Left renal cortex interstitium (tissue), 4 donors: Measurements from ENCODE around the gene TESK1. TPM values are rescaled to one million over a fixed set of nuclear protein-coding genes. Genes with fewer than 3 reads are reported as not detected.
A peak's percentile ranks its signal among the peaks of the same experiment; 100 is the strongest.
"Not testable (repeated sequence)": the region's sequence is repeated elsewhere in the genome, so short reads cannot be mapped to it uniquely, and the experiment has no call there.

ENCODE experiments used
- DNase-seq, 4 donors: peaks; one replicate each; pipeline ENCODE4 v3.0.0-alpha.2; 2013; ENCODE audit warnings: low read depth in 4 of 4, low spot score in 2 of 4, missing footprints in 1 of 4
- polyA plus RNA-seq, 4 donors: library from polyadenylated mRNA; unstranded; fragments of 120-200 nt; gene quantifications; one replicate each; pipeline ENCODE4 v1.2.1, GENCODE V29; 2013; ENCODE audit not compliant: insufficient read length in 4 of 4

Gene TESK1
- polyA plus RNA-seq, 4 donors: 29.4 to 51.9 (median 41.7) TPM

DNA sequence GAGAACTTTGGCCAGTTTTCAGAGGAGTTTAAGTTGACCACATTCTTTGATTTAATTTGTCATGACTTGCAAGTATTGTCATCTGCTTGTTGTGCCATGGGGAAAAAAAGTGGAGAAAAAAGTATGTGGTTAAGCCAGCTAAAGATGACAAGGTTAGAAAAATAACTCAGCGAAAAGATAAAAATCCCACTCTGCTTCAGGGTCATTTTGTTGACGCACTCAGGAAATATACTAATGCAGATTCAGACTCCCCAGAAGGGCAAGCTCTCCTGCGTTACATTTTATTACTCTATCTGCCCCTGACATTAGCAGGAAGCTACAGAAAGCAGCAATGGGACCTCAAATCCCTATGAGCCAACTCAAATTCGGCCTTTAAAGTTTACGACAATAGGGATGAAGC, 27.6 kb upstream of the TESK1 start:
- DNase-seq: no peak

GRCh38 chr9:35579130-35579529, 25.9 kb upstream of the TESK1 start:
- DNase-seq: no peak

- DNase-seq: not testable (repeated sequence)
Observed at GRCh38 chr9:35579659-35580227, 25.3 kb upstream of the TESK1 start.

DNA sequence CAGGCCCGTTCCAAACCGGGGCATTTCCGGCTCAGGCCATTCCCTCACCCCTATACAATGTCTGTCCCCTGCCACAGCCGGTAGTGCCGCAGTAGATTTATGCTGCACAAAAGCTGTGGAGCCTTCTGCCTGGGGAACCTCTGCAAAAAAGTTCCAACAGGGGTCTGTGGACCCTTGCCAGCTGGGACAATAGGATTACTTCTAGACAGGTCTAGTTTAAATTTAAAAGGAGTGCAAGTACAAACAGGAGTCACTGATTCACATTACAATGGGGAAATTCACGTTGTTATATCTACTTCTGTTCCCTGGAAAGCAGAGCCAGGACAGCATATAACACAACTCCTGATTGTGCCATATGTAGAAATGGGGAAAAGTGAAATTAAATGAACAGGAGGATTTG, 21.5 kb upstream of the TESK1 start:
- DNase-seq: not testable (repeated sequence)

DNA sequence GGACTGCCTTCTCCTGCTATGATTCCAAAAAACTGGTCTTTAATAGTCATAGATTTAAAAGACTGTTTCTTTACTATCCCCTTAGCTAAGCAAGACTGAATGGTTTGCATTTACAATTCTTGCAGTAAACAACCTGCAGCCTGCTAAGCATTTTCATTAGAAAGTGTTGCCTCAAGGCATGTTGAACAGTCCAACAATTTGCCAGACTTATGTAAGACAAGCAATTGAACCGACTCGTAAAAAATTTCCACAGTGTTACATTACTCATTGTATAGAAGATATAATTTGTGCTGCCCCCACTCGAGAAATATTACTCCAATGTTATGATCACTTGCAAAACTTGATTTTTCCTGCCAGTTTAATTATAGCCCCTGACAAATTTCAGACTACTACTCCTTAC, 20.4 kb upstream of the TESK1 start:
- DNase-seq: not testable (repeated sequence)

GRCh38 chr9:35588506-35588905, 16.6 kb upstream of the TESK1 start:
- DNase-seq: not testable (repeated sequence)

- DNase-seq: no peak
Observed at GRCh38 chr9:35593581-35593980, 11.5 kb upstream of the TESK1 start.

GRCh38 chr9:35594471-35594870, 10.6 kb upstream of the TESK1 start:
- no peak for DNase-seq

DNA sequence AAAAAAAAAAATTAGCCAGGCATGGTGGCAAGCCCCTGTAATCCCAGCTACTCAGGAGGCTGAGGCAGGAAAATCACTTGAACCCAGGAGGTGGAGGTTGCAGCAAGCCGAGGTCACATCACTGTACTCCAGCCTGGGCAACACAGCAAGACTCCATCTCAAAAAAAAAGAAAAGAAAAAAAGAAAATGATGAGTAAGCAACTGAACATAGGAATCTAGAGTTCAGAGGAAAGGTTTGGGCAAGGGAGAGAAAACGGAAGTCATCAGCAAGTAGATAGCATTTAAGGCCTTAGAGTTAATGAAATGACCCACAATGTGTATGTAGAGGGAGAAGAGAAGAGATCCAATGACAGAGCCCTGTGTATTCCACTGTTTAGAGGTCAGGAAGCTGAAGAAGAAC, 8.2 kb upstream of the TESK1 start:
- DNase-seq: not testable (repeated sequence)

DNA sequence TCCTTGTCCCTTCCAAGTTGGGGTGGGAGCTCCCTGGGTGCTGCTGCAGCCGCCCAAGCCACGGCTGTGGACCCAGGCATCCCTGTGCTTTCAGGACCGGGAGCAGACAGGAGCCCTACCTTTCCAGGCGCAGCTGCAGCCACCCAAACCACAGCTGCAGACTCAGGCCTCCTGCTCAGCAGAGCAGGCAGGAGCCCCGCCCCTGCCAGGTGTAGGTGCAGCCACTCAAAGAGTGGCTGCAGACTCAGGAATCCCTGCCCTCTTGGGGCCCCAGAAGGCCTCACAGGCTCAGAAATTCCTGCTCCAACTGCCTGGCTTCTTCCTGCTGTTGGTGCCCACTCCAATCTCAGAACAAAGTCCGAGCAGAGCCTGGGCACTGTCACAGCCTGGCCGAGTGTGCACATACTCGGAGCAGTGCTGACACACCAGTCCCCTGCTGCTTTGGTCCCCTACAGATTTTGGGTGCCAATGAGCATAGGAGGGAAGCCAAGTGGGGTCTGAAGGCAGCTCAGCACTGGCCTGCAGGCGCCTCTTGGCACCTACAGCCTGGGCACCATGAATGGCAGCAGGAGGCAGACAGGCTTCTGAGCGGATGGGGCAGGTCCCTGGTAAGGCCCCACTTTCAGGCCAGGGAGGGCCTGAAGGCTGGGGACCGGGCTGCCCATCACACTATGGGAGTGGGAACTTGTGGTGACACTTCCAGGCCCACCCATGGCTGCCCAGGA, 6.0 kb upstream of the TESK1 start:
- no peak for DNase-seq

DNA sequence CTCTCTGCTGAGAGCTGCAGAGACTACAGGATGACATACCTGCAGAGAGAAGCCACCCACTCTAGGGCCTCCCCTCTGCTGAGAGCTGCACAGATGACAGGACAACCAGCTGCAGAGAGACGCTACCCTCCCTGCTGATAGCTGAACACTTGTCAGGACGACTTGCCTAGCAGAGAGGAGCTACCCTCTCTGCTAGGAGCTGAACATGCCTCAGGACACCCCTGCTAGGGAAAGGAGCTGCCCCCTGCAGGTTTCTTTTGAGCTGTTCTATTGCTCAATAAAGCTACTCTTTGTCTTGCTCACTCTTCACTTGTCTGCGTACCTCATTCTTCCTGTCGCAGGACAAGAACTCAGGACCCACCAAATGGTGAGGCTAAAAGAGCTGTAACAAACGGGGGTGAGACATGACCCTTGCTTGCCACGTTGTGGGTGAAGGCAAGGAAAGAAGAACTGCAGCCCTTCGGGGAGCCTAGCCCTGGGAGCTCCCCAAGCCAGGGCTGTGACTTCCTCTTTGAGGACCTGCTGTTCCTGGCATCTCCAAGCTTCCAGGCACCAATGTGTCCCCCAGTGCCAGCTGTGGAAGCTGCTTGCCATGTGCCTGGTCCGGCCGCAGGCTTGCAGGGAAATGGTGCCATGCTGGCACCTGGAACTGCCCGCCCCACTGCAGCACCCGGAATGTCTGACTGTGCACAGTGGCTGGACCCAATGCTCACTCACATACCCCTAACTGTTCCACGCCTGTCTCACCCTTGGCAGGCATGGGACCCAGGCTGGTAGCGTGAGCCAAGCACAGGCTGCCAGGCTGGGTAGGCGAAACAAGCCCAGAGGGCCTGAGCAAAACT, 5.1 kb upstream of the TESK1 start:
- no peak for DNase-seq

GRCh38 chr9:35603506-35603985, 1.5 kb upstream of the TESK1 start:
- peak in 1 of 4 donors; percentile 31 for DNase-seq

GRCh38 chr9:35603986-35604577, 980 bp upstream of the TESK1 start:
- DNase-seq: peak; percentile 94 to 100 (median 98)

GRCh38 chr9:35605351-35606137, 482 bp downstream of the TESK1 start:
- DNase-seq: no peak

DNA sequence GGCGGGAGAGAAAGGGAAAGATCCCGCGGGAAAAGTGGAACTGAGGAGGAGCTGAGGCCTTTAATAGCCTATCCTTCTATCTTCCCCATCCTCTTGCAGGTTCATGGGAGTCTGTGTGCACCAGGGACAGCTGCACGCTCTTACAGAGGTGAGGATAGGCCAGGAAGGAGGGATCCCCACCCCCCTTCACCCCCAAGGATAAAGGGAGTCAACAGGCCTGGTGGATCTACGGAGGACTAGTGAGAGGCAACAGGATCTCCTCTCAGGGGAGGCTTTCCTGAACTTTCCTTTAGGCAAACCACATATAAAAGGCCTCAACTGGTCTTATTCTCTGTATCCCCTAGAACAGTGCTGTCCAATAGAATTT, 1.1 kb downstream of the TESK1 start:
- DNase-seq: no peak

DNA sequence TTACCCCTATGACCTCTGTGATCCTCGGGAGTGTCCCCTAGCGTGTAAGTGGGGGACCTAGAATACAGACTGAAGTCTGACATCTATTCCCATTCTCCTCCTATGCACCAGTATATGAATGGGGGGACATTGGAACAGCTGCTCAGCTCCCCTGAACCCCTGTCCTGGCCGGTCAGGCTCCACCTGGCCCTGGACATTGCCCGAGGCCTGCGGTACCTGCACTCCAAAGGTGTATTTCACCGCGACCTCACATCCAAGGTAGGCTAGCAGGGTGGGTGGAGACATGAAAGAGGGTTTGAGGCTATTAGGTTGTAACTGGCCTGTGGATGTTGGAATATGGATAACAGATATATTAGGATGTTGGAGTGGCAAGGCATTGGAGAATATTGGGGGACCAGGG, 1.7 kb downstream of the TESK1 start:
- DNase-seq: no peak

GRCh38 chr9:35608221-35608620, 3.2 kb downstream of the TESK1 start:
- no peak for DNase-seq

DNA sequence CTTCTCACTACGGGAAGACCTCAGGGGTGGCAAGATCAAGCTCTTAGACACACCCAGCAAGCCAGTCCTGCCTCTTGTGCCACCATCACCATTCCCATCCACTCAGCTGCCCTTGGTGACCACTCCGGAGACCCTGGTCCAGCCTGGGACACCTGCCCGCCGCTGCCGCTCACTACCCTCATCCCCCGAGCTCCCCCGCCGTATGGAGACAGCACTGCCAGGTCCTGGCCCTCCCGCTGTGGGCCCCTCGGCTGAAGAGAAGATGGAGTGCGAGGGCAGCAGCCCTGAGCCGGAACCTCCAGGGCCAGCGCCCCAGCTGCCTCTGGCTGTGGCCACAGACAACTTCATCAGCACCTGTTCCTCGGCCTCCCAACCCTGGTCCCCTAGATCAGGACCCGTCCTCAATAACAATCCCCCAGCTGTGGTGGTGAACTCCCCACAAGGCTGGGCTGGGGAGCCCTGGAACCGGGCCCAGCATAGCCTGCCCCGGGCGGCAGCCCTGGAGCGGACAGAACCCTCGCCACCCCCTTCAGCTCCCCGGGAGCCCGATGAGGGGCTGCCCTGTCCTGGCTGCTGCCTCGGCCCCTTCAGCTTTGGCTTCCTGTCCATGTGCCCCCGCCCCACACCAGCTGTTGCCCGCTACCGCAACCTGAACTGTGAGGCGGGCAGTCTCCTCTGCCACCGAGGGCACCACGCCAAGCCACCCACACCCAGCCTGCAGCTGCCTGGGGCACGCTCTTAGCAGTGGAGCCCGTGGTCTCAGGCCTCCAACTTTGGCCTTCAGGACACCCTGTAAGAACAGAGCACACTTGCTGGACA, 4.1 kb downstream of the TESK1 start:
- DNase-seq: no peak

GRCh38 chr9:35609820-35610163, 4.7 kb downstream of the TESK1 start:
- no peak for DNase-seq
